HG02981 (cell line): ENCODE results near the gene ERICH2.

Experiments
- ATAC-seq: cut with Tn5 transposase; IDR thresholded peaks from one replicate; pipeline ENCODE4 v1.9.1; 2021; ENCODE audit warnings: mild to moderate bottlenecking, moderate library complexity; ENCODE audit not compliant: unreplicated experiment

Gene ERICH2

GRCh38 chr2:170761572-170761971, 8.6 kb upstream of the ERICH2 start:
- no peak for ATAC-seq

GRCh38 chr2:170762760-170763159, 7.4 kb upstream of the ERICH2 start:
- ATAC-seq, result no peak

- no peak for ATAC-seq
Observed at GRCh38 chr2:170763232-170763631, 6.9 kb upstream of the ERICH2 start.

- no peak for ATAC-seq
Observed at GRCh38 chr2:170764880-170765261, 5.3 kb upstream of the ERICH2 start.

GRCh38 chr2:170766693-170767092, 3.5 kb upstream of the ERICH2 start:
- no peak for ATAC-seq

- ATAC-seq, result peak; percentile 71
Observed at GRCh38 chr2:170770606-170771420, 635 bp downstream of the ERICH2 start.

- ATAC-seq, result no peak
Observed at GRCh38 chr2:170771421-170771937, 1.3 kb downstream of the ERICH2 start.

GRCh38 chr2:170772295-170772694, 2.1 kb downstream of the ERICH2 start:
- no peak for ATAC-seq

GRCh38 chr2:170774074-170774473, 3.9 kb downstream of the ERICH2 start:
- no peak for ATAC-seq

- no peak for ATAC-seq
Observed at GRCh38 chr2:170778900-170779299, 8.7 kb downstream of the ERICH2 start.

- ATAC-seq, result no peak
Observed at GRCh38 chr2:170779304-170779703, 9.1 kb downstream of the ERICH2 start.

GRCh38 chr2:170782673-170783072, 12.5 kb downstream of the ERICH2 start:
- no peak for ATAC-seq

- ATAC-seq, result no peak
Observed at GRCh38 chr2:170783549-170783948, 13.4 kb downstream of the ERICH2 start.

- no peak for ATAC-seq
Observed at GRCh38 chr2:170798996-170799395, 28.8 kb downstream of the ERICH2 start.

GRCh38 chr2:170806548-170806947, 36.4 kb downstream of the ERICH2 start:
- ATAC-seq, result no peak

- no peak for ATAC-seq
Observed at GRCh38 chr2:170812710-170813600, 42.8 kb downstream of the ERICH2 start.

GRCh38 chr2:170813611-170814532, 43.7 kb downstream of the ERICH2 start:
- ATAC-seq, result no peak

- ATAC-seq, result no peak
Observed at GRCh38 chr2:170814533-170815230, 44.5 kb downstream of the ERICH2 start.

GRCh38 chr2:170815311-170815710, 45.1 kb downstream of the ERICH2 start:
- ATAC-seq, result no peak
